ENCODE data around the gene C19orf18.

DNA sequence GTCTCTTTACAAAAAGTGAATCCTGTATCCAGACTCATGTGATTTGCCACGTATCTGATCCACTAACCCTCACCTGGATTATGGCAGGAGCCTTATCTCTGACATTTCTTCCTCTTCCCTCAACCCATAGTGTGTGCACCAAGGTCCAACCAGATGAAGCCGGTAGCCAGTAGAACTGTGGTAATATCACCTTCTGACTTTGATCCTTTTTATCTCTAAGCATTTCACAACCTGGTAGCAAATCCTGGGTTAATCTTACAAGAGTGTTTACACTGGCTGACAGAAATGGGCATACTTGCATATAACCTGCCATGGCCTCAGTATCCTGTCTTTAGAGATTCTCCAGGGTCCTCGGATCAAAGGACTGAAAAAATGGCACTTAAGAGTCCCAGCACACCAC, 59.8 kb downstream of the C19orf18 start:
- TF ChIP-seq ZFP30 (CRISPR knock-in tag; IDR thresholded peaks at IDR 0.05), result no peak
- no peak for TF ChIP-seq GLIS3 (CRISPR knock-in tag; IDR thresholded peaks at IDR 0.05)
- no peak for TF ChIP-seq ZC3H10 (CRISPR knock-in tag; IDR thresholded peaks at IDR 0.05)
- TF ChIP-seq OSR1 (CRISPR knock-in tag; IDR thresholded peaks at IDR 0.05), result no peak
- TF ChIP-seq TOX (CRISPR knock-in tag; IDR thresholded peaks at IDR 0.05; ENCODE audit: borderline replicate concordance), result no peak
- TF ChIP-seq ZNF70 (CRISPR knock-in tag; IDR thresholded peaks at IDR 0.05), result no peak
- TF ChIP-seq ZNF8 (CRISPR knock-in tag; IDR thresholded peaks at IDR 0.05), result no peak

Data from SK-N-SH treated with all-trans-retinoic acid at 6 μM for 48 hours (cell line).